Measurements from ENCODE around the gene FAM174B. TPM values are rescaled to one million over a fixed set of nuclear protein-coding genes. Genes with fewer than 3 reads are reported as not detected.

The FAM174B gene
- total and polyA plus RNA-seq, 8 donors = 40.8 to 66.3 (median 48.7) TPM

DNA sequence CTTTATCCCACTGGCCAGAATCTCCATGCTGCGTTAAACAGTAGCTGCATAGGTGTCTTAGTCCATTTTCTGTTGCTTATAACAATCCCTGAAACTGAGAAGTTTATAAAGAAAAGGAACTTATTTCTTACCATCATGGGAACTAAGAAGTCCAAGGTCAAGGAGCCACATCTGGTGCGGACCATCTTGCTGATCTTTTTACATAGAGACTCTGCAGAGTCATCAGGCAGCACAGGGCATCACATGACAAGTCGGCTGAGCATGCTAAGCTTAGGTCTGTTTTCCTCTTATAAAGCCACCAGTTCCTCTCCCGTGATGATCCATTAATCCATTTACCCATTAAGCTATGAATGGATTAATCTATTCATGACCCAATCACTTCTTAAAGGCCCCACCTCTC lies 22.4 kb upstream of the FAM174B start:
- peaks cover 0 to 13% of the 10 kb centered on the region in 2 donors for H3K4me1 ChIP-seq
- H3K36me3 ChIP-seq = no peaks in the 10 kb centered on the region
- ATAC-seq = peak; percentile 30
- DNase-seq = peak in 1 of 4 donors; percentile 61
- intact Hi-C loops (cut with DNase I) = no loop called here
- no peaks in the 10 kb centered on the region for H3K27me3 ChIP-seq
- no peaks in the 10 kb centered on the region for H3K9me3 ChIP-seq
- H3K4me3 ChIP-seq = no peak overlapping the region
- H3K27ac ChIP-seq = no peak overlapping the region
- no peak for TF ChIP-seq CTCF (IDR thresholded peaks at IDR 0.05)

DNA sequence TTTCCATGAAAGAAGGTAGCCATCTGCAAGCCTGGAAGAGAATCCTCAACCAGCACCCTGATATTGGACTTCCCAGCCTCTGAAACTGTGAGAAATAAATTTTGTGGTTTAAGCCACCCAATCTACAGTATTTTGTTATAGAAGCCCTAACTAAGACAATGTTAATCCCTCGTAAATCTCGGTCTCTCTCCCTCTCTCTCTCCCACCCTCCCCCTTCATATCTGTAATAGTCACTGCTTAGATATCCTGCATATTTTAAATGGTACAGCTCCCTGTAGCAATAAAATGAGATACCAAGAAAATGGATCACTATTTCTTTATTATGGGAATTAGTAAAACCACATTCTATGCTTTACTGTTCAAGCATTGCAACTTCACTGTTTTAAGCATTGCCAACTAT lies 21.0 kb upstream of the FAM174B start:
- ATAC-seq (no peak), DNase-seq (no peak)
- Histone ChIP-seq H3K4me3 (no peak overlapping the region), H3K4me1 (peaks cover 0 to 8% of the 10 kb centered on the region in 2 donors), H3K27me3 (no peaks in the 10 kb centered on the region), H3K9me3 (no peaks in the 10 kb centered on the region), H3K36me3 (no peaks in the 10 kb centered on the region), H3K27ac (no peak overlapping the region)
- TF ChIP-seq CTCF (IDR thresholded peaks at IDR 0.05) = no peak
- intact Hi-C loops (cut with DNase I) = no loop called here

DNA sequence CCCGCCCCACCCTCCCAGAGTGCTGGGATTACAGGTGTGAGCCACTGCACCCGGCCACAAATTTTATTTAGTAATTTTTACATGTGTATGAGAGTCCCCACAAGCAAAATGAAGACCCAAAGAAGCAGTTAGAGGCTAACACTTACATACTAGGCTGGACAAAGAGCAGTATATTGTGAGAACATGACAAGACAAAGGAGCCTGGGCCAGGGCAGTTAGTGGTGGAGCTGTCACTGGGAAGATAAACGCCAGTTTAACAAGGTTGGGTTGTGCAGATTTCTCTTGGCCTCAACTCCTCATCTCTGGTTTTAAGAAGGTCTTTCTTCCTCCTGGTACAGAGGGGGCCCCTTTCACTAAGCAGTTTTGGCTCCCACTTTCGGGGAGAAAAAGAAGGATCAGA lies 19.9 kb upstream of the FAM174B start:
- ATAC-seq = no peak
- intact Hi-C loops (cut with DNase I) = no loop called here
- TF ChIP-seq CTCF (IDR thresholded peaks at IDR 0.05) = no peak

DNA sequence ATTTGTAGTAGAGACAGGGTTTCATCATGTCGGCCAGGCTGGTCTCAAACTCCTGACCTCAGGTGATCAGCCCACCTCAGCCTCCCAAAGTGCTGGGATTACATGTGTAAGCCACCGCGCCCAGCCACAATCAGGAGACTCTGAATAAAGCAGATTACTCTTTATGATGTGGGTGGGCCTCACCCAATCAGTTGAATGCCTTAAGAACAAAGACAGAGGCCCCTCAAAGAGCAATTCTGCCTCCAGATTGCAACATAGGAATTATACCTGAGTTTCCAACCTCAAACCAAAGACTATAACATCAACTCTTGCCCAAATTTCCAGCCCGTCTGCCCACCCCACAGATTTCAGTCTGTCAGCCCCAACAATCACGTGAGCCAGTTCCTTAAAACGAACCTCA lies 18.8 kb upstream of the FAM174B start:
- TF ChIP-seq CTCF (IDR thresholded peaks at IDR 0.05) = no peak
- Histone ChIP-seq H3K4me1 (no peaks in the 10 kb centered on the region), H3K4me3 (no peak overlapping the region), H3K9me3 (no peaks in the 10 kb centered on the region), H3K27ac (no peak overlapping the region), H3K27me3 (no peaks in the 10 kb centered on the region), H3K36me3 (no peaks in the 10 kb centered on the region)
- DNase-seq = no peak
- no peak for ATAC-seq
- intact Hi-C loops (cut with DNase I) = no loop called here

More for the DNA sequence above, 19.9 kb upstream of the FAM174B start:
- Histone ChIP-seq H3K4me3 (no peak overlapping the region), H3K9me3 (no peaks in the 10 kb centered on the region), H3K36me3 (no peaks in the 10 kb centered on the region), H3K4me1 (no peaks in the 10 kb centered on the region), H3K27me3 (no peaks in the 10 kb centered on the region), H3K27ac (no peak overlapping the region)
- no peak for DNase-seq

GRCh38 chr15:92672102-92672501 lies 16.5 kb upstream of the FAM174B start:
- TF ChIP-seq CTCF (IDR thresholded peaks at IDR 0.05) = no peak
- Histone ChIP-seq H3K27me3 (no peaks in the 10 kb centered on the region), H3K4me3 (no peak overlapping the region), H3K9me3 (no peaks in the 10 kb centered on the region), H3K36me3 (no peaks in the 10 kb centered on the region), H3K27ac (no peak overlapping the region), H3K4me1 (peaks cover 4 to 6% of the 10 kb centered on the region in 2 donors)
- no peak for ATAC-seq
- DNase-seq = no peak
- intact Hi-C loops (cut with DNase I) = no loop called here

All from left lung (tissue), 10 donors.